Right atrium auricular region (tissue), 2 donors: Measurements from ENCODE around the gene TANGO2. TPM values are rescaled to one million over a fixed set of nuclear protein-coding genes. Genes with fewer than 3 reads are reported as not detected.

ENCODE experiments used
- DNase-seq: peaks from one replicate; pipeline ENCODE4 v3.0.0-alpha.2; 2019; ENCODE audit warnings: low spot score
- H3K27ac ChIP-seq, 2 donors: fragments of 200-600 bp; sonication (generic); 1 replicate in 1 of 2; 2 replicates in 1 of 2; pipeline ENCODE4 v1.5.1; 2016 to 2019
- H3K27me3 ChIP-seq, 2 donors: fragments of 200-600 bp; sonication (generic); one replicate each; pipeline versions ENCODE4 v1.5.1 to v1.6.0; 2017 to 2019
- H3K36me3 ChIP-seq: fragments of 200-600 bp; sonication (generic); one replicate; pipeline ENCODE4 v1.5.1; 2016
- H3K4me1 ChIP-seq, 2 donors: fragments of 200-600 bp; sonication (generic); one replicate each; pipeline versions ENCODE4 v1.5.1 to v1.6.0; 2017 to 2019
- H3K4me3 ChIP-seq, 2 donors: fragments of 200-600 bp; sonication (generic); 1 replicate in 1 of 2; 2 replicates in 1 of 2; pipeline ENCODE4 v1.5.1; 2017 to 2019; ENCODE audit warnings: mild to moderate bottlenecking in 1 of 2, moderate library complexity in 1 of 2
- H3K9me3 ChIP-seq, 2 donors: fragments of 200-600 bp; sonication (generic); one replicate each; pipeline ENCODE4 v1.5.1; 2019
- total RNA-seq, 2 donors: library from RNA; depleted of rRNA; stranded (reverse); fragments of >200 nt; gene quantifications; one replicate each; pipeline ENCODE4 v1.1.0, GENCODE V29; 2016
- TF ChIP-seq, protein P1 (sequence below), 2 donors: fragments of 200-600 bp; sonication (generic); IDR thresholded peaks; one replicate each; pipeline ENCODE4 v1.5.1; 2019; ENCODE audit warnings: antibody characterized with exemption in 2 of 2

TANGO2 gene
- total RNA-seq, 2 donors from 2014 or later, result 95.2 to 101 TPM

DNA sequence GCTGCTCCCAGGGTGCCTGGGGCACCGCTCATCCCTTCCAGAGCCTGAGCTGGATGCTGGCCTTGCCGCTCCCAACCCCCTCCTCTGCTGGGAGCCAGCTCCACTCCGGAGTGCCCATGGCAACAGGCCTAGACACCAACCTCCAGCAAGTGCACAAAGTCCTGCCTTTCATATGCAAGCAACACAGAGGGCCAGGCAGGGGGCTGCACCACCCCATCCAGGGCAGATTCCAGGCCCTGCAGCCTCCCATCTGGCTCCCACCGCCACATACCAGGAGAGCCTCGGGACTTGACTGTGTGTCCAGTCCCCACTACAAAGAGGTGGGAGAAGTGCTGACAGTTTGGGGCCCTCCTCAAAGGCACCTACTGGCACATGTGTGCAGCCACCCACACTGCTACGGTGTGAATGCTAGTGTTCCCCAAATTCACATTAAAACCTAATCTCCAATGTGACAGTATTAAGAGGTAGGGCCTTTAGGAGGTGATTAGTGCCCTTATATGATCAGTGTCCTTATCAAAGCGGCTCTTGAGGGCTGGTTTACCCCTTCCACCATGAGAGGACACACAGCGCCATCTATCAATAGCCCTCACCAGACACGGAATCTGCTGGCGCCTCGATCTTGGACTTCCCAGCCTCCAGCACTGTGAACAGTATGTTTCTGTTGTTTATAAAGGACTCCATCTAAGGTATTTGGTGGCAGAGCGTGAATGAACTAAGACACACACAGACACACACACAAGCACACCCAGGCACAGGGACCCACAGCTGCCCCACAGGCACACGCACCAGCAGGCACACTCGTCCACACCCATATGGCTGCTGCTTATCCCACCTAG, 20.4 kb upstream of the TANGO2 start:
- Histone ChIP-seq H3K27me3 (no peaks in the 10 kb centered on the region), H3K9me3 (peaks cover 0 to 17% of the 10 kb centered on the region in 2 donors), H3K4me3 (no peak overlapping the region), H3K27ac (peak overlapping the region; percentile 49 to 53), H3K4me1 (peaks cover 0 to 50% of the 10 kb centered on the region in 2 donors), H3K36me3 (no peaks in the 10 kb centered on the region)
- TF ChIP-seq, protein P1, sequence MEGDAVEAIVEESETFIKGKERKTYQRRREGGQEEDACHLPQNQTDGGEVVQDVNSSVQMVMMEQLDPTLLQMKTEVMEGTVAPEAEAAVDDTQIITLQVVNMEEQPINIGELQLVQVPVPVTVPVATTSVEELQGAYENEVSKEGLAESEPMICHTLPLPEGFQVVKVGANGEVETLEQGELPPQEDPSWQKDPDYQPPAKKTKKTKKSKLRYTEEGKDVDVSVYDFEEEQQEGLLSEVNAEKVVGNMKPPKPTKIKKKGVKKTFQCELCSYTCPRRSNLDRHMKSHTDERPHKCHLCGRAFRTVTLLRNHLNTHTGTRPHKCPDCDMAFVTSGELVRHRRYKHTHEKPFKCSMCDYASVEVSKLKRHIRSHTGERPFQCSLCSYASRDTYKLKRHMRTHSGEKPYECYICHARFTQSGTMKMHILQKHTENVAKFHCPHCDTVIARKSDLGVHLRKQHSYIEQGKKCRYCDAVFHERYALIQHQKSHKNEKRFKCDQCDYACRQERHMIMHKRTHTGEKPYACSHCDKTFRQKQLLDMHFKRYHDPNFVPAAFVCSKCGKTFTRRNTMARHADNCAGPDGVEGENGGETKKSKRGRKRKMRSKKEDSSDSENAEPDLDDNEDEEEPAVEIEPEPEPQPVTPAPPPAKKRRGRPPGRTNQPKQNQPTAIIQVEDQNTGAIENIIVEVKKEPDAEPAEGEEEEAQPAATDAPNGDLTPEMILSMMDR (IDR thresholded peaks at IDR 0.05), result no peak
- no peak for DNase-seq

DNA sequence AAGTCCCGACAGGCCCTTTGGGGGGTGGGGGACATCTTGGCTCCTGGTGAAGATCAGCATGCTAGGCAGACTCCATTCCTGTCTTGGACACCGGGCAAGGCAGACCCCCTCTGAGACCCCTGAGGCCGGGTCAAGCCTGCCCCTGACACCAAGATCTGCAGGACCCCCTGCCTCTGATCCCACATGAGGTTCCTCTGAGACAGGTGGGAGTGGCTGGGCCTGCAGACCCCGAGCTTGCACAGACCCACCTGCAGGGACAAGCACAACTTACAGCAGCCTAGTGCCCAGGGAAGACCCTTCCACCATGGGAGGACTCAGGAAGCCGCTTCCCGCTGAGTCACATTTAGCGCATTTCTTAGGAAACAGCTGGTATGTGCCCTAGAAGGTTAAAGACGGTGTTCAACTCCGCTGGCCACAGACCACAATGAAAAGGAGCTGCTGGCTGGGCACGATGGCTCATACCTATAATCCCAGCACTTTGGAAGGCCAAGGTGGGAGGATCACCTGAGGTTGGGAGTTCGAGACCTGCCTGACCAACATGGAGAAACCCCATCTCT, 19.8 kb upstream of the TANGO2 start:
- DNase-seq, result no peak
- Histone ChIP-seq H3K27ac (peak overlapping the region; percentile 53), H3K27me3 (no peaks in the 10 kb centered on the region), H3K4me3 (no peak overlapping the region), H3K4me1 (peaks cover 0 to 43% of the 10 kb centered on the region in 2 donors), H3K9me3 (peaks cover 0 to 17% of the 10 kb centered on the region in 2 donors), H3K36me3 (no peaks in the 10 kb centered on the region)
- TF ChIP-seq, protein P1 (IDR thresholded peaks at IDR 0.05), result no peak

DNA sequence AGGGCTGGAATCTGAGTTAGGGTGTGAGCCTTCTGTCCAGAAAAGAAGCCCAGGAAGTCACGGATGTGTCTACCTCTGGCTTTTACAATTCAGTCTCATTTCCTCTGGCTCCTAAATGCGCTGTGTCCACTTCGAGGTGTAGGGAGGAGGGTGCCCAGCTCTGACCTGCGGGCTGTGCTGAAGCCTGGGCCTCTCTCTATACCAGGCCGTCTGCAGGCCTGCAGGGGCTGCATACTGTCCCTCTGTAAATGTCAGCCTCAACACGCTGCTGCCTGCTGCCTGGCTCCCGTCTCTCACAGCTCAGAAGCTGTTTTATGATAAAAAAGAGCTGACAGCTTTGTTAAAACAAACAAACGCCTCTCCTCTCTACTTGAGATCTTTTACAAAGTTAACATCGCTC, 18.8 kb upstream of the TANGO2 start:
- Histone ChIP-seq H3K36me3 (no peaks in the 10 kb centered on the region), H3K9me3 (peaks cover 0 to 17% of the 10 kb centered on the region in 2 donors), H3K4me3 (no peak overlapping the region), H3K4me1 (peaks cover 0 to 35% of the 10 kb centered on the region in 2 donors), H3K27me3 (no peaks in the 10 kb centered on the region), H3K27ac (peak overlapping the region; percentile 53 to 65)
- TF ChIP-seq, protein P1 (IDR thresholded peaks at IDR 0.05), result no peak
- no peak for DNase-seq

DNA sequence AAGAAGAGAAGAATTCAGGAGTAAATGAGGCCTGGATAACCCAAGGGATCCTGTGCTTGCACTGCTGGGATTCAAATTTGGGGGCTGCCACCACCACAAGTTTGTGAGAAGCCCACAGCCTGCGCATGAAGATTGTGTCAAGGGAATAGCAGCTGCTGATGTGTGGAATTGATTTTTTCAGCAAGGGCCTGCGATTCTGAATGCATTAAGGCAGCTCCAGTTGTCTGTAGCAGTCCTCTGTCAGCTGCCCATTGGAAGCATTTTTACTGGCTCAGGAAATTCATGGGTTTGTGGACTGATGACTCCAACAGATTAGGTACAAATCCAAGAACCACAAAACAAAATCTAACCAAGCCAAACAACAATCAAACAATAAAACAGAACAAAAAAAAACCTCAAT, 18.3 kb upstream of the TANGO2 start:
- H3K4me1 ChIP-seq, result peaks cover 0 to 35% of the 10 kb centered on the region in 2 donors
- no peak overlapping the region for H3K4me3 ChIP-seq
- no peaks in the 10 kb centered on the region for H3K36me3 ChIP-seq
- H3K27ac ChIP-seq, result peak overlapping the region; percentile 53 to 65
- TF ChIP-seq, protein P1 (IDR thresholded peaks at IDR 0.05), result no peak
- peaks cover 0 to 17% of the 10 kb centered on the region in 2 donors for H3K9me3 ChIP-seq
- no peaks in the 10 kb centered on the region for H3K27me3 ChIP-seq
- DNase-seq, result no peak

DNA sequence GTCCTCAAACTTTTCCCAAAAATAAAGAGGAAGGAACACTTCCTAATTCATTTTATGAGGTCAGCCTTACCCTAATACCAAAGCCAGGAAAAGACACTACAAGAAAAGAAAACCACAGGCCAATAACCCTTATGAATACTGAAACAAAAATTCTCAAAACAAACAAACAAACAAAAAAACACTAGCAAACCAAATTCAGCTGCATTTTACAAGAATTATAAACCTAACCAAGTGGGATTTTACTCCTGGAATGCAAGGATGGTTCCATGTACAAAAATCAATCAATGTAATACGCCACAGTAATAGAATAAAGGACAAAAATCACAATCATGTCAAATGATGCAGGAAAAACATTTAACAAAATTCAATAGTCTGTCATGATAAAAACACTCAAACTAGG, 17.6 kb upstream of the TANGO2 start:
- Histone ChIP-seq H3K4me3 (no peak overlapping the region), H3K4me1 (peaks cover 0 to 31% of the 10 kb centered on the region in 2 donors), H3K9me3 (peaks cover 0 to 17% of the 10 kb centered on the region in 2 donors), H3K27me3 (no peaks in the 10 kb centered on the region), H3K36me3 (no peaks in the 10 kb centered on the region), H3K27ac (no peak overlapping the region)
- TF ChIP-seq, protein P1 (IDR thresholded peaks at IDR 0.05), result no peak
- DNase-seq, result no peak
